Sciatic nerve (tissue), 2 donors: ENCODE data around the gene CACNA1C. TPM values are rescaled to one million over a fixed set of nuclear protein-coding genes. Genes with fewer than 3 reads are reported as not detected.

Source experiments
- ATAC-seq: fragments of 200-7000 bp; cut with Tn5 transposase; one replicate; pipeline ENCODE4 v1.9.1; 2020; ENCODE audit warnings: mild to moderate bottlenecking, moderate library complexity
- DNase-seq: peaks from one replicate; pipeline ENCODE4 v3.0.0-alpha.2; 2020; ENCODE audit warnings: low spot score
- intact Hi-C: fragments of 100-400 bp; cut with DNase I; formaldehyde crosslinking; loops from one replicate; pipeline ENCODE4 v1.14.2; 2022
- total RNA-seq: library from RNA; stranded (reverse); fragmentation: NEBNext Ultra II Directional; extraction: Animal tissue kit (Norgen Biotek cat#: 25700); gene quantifications from one replicate; pipeline ENCODE4 v1.2.1, GENCODE V29; 2021
- donor health status: DM: no; HTN: no; CAD: no.
- donor health status: DM: no; HTN: no; CAD: no.

CACNA1C gene
- total RNA-seq, 1 donor from 2014 or later: 9.0 TPM

DNA sequence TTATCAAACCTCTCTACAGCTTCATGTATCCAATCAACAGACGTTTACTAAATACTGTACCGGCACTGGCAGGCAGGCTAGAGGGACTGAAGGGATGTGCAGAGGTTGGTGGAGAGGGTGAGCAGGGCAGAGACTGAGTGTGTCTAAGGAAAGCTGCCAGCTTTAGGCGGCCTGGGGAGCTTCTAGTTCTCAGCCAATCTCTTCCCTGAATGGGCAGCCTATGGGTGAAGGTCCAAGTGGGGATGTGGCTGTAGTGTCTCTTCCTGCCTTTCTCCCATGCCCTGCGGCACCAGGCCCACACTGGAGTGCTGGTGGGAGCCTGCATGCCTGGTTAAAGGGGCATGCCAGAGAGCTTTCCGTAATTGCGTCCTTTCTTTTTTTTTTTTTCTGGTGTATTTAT lies 239.8 kb downstream of the CACNA1C start:
- intact Hi-C loops: no loop called here
- DNase-seq: no peak
- ATAC-seq: no peak

DNA sequence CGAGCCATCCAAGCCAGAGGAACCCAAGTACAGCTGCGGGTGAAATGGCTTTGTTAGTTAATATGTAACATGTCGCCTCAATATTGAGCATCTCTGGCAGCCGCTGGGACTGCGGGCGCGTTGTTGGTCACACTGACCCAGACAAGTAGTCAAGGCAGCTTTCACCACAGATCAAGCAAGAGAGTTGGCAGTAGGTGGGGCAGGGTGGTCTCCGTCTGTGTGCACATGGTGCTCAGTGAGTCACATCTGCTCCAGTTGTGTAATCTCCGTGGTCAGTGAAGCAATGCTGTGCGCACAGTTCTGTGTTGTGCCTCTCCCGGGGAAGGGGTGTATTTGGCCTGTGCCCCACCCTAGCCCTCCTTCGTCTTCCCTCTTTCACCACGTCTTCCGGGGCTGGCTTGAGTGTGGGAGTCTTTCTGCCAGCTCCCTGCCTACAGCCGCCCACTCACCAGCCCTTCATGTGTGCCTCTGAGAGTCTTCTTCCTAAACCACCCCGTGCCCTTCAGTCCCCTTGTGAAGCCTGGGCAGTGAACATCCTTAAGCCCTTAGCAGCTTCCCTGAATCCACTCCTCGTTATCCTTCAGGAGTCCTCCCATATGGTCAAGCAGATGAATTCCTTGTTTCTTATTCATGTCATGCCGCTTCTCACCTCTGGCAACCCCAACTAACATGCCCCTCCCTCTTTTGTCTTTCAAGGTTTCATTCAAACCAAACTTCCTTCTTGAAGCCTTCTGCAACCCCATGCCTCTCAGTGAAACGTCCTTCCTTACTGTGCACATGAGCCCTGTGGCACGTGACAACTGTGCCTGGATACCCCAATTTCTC lies 242.1 kb downstream of the CACNA1C start:
- intact Hi-C loops: no loop called here
- DNase-seq: peak; percentile 59
- peak; percentile 53 for ATAC-seq

DNA sequence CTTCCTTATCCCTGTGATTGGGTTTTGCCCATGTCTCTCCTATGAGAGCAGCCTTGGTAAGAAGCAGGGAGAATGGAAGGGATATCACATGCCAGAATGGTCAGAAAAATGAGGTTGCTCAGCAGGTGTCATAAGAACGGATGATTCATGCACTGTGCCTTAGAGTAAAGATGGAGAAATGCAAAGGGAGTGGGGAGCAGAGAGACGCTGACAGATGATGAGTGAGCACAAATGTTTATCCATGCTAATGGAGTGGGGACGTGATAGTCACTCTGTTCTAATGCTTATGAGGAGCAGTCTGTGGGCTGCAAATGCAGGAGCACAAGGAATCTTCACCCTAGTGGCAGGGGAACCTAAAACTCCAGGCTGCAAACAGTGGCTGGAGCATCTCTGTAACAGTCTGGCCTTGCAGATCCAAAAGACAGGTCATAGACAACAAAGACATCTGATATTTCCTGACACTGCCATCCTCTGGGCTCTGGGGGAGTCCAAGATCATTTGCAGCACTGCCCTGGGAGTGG lies 243.2 kb downstream of the CACNA1C start:
- ATAC-seq (no peak), DNase-seq (peak; percentile 10)

DNA sequence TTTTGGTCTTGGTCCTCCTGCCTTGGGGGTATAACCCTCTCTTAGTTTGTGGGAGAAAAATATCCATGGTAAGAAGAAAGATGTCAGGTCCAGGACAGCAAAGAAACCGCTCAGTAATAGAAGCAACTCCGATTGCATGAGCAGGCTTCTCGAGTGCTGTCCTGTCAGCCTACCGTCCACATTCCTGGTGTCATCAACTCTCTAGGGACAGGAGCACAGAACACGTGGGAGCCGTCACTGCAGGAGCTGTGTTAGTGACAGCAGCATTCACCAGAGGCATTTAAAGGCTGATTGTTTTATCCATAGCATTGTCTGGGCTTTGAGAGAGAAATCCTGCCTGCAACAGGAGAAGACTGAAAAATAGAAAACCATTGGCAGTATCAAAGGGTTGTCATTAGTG lies 244.2 kb downstream of the CACNA1C start:
- intact Hi-C loops: no loop called here
- ATAC-seq: no peak
- DNase-seq: no peak

More for the DNA sequence above, 243.2 kb downstream of the CACNA1C start:
- intact Hi-C loops: no loop called here

DNA sequence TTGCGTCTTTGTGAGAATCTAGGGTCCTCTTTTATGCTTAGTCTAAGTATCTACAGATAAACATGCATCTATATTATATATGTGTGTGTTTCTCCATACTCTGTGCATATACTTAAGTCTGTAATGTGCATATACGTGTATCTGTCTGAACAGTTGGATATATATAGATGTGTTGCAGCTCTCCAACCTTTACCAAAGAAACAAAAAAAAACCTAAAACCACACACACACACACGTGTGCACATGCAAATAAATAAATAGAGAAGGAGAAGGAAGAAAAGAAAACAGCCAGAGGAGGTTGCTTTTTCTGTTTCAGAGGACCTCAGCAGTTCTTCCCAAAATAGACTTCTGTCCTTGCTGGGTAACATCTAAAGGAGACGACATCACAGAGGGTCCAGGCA lies 244.9 kb downstream of the CACNA1C start:
- ATAC-seq (no peak), DNase-seq (no peak)
- intact Hi-C loops: no loop called here

DNA sequence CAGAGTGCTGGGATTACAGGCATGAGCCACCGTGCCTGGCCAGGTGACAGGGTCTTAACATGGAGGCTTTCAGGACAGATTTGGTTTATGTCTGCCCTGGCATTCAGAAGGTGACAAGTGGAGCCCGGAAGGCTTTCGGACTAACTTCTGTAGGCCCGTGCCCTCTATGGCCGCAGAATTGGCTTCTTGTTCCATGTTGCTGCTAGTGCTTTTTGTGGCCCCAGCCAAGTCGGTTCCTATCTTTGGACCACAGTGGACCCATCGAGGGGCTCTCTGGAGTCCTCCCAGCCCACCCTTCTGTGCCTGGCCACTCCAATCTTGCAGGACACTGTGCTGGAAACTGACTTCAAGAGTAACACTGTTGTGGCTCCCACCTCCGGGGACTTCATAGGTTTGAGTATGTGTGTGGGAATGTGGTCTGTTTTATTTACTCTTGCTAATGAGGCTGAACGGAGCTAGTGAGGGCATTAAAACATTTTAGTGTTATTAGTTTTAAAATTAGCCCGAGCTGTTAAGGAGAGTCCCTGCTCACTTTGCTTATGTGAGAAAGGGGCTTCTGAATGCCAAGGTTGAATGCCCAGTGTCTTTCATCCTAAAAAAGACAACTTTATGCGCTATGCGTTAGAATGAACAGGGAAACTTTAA lies 245.9 kb downstream of the CACNA1C start:
- DNase-seq (no peak), ATAC-seq (no peak)
- intact Hi-C loops: no loop called here

DNA sequence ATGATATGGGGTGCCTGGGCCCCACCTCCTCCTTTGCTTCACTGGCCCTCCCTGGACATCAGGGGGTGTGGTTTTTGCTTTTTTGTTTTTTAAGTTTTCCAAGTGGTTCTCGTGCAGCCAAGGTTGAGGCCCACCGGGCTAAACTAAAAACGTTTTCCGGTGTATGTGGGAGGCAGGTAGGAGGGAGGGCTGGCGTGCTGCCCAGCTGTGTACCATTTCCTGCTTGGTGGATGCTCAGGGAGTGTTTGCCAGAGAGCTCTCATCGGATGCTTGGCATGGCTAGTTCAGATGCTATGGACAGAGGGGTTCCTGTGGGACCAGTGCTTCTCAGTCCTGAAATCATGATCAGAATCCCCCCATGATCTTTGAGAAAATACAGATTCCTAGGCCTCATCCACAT lies 246.4 kb downstream of the CACNA1C start:
- ATAC-seq: no peak
- intact Hi-C loops: no loop called here
- no peak for DNase-seq

DNA sequence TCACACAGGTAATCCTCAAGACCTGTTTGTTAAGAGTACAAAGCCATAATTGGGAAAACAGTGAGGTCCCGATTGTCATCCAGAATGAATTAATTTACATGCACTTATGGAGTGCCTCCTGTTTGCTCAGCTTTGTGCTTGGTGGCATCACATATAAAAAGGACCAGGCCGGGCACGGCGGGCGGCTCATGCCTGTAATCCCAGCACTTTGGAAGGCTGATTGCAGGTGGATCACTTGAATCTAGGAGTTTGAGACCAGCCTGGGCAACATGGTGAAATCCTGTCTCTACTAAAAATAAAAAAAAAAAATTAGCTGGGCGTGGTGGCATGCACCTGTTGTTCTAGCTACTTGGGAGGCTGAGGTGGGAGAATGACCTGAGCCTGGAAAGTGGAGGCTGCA lies 247.4 kb downstream of the CACNA1C start:
- intact Hi-C loops: no loop called here
- ATAC-seq: no peak
- no peak for DNase-seq

DNA sequence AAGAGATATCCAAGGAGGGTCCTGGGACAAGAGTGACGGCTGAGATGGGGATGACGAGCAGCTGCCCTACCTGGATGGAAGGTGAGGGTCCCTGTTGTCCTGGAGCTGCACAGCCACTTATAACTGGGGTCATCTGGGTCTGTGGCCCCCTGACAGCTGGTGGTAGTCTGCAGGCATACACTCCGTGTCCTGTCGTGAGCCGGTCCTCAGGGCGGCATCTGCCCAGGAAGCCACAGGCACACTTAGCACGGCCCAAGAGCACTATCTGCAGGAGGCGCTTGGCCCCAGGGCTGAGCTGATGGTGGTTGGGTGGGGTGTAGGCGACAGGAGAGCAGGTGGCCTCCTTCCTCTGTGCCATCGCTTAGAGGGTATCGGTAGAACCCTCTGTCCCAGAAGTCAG lies 248.1 kb downstream of the CACNA1C start:
- DNase-seq: no peak
- intact Hi-C loops: no loop called here

DNA sequence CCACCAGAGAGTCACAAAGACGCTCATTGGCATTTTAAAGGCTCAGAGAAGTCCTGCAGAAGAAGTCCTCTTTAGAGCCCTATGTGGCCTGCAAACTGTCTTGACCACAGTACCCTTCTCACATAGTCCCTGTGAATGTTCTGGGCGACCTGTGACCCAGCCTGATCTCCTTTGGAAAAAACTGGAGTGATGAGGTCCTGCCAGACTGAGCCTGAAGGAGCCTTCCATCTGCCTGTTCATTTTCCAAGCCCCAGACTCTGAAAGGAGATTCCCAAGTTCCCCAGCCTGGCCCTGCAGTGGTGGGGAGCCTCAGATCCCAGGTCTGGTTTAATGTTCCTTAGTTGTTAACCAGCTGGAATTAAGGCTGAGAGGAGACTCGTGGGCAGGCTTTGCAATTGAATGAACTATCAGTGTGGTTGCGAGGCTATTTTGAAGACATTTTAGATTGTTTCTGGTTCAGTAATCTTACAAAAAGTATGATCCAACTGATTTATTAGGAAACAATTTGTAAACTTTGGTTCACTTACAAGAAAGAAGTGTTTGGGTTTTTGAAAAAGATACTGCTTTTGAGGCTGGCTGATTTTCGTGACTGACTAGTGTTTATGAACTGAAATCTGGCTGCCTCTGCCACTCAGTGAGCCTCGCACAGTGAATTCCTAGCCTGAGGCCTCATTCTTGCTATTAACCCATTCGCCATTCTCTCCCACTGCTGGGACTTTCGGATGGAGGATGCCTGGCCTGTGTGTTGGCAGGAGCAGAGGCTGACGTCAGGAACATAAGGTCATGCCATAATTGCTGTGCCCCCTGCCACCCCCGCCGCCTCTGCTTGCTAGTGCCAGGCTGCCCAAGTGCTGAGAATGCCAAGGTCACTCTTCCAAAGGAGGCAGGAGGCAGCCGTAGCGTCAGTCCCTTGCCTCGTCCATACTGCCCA lies 249.0 kb downstream of the CACNA1C start:
- no peak for DNase-seq
- intact Hi-C loops: no loop called here

More for the DNA sequence above, 248.1 kb downstream of the CACNA1C start:
- ATAC-seq: no peak

DNA sequence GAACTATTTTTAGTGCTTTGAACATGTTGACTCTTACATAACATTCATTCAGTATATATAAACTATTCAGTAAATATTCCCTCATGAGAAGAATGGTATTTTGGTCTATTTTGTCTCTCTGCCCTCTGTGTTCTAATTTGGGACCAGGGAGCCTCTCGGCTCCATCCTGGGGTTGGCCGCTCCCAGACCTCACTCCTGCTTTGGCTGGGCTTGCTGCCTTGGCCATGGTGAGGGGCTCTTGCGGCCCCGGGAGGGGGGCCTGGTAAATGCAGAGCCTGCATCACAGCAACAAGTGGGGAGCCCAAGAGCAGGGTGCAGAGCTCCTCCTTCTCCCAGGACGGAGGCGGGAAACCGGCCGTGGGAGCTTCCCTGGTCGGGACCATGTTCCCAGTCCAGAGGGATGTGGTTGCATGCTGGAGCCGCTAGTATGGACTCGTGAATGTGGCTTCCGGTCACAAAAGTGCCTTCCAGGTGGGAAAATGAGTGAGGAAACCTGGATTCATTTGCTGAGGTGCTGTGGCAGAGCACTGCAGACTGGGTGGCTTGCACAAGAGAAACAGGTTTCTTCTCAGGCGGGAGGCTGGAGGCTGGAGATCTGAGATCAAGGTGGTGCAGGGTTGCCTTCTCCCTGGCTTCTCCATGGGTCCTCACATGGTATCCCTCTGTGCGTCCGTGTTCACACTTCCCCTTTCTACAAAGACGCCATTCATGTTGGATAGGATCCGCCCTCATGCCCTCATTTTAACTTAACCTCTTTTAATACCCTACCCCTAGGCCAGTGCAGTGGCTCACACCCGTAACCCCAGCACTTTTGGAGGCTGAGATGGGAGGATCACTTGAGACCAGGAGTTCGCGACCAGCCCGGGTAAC lies 250.2 kb downstream of the CACNA1C start:
- DNase-seq: no peak
- intact Hi-C loops: no loop called here
- no peak for ATAC-seq

More for the DNA sequence above, 249.0 kb downstream of the CACNA1C start:
- peak; percentile 66 for ATAC-seq

DNA sequence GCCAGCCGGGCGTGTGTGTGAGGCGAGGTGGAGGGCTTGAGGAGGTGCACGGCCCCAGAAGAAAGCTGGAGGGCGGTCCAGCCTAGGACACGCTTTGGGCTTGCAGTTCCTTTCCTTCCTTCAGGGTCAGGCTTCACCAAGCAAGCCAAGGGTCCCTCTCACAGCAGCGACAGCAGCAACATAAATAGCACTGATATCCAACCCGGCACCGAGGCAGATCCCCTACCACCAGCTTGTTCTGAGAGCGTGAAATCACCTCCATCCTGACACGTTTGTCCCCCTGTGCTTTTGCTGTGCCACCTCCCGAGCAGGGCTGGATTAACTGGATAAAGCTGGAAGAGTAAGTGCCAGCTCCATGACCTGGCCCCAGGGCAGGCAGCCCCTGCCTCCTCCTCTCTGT lies 251.4 kb downstream of the CACNA1C start:
- DNase-seq (no peak), ATAC-seq (no peak)
- intact Hi-C loops: no loop called here

DNA sequence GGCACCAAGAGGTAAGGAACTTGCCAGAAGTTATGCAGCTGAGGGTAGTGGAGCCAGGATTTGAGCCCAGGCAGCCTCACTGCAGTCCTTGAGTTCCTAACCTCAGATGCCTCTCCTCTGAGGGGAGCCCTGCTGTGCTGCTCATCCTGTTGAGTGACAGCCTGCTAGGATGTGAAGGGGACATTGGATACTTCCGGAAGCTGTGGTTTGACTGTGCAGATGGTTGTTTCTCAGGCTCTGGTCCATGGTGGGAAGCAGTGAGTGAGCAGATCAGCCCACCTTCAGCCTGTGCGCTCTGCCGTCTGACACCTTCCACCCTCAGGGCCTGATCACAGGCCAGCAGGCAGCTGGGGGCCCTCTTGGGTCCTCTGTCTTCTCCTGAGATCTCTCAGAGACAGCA lies 253.2 kb downstream of the CACNA1C start:
- no peak for DNase-seq
- intact Hi-C loops: no loop called here
- no peak for ATAC-seq

DNA sequence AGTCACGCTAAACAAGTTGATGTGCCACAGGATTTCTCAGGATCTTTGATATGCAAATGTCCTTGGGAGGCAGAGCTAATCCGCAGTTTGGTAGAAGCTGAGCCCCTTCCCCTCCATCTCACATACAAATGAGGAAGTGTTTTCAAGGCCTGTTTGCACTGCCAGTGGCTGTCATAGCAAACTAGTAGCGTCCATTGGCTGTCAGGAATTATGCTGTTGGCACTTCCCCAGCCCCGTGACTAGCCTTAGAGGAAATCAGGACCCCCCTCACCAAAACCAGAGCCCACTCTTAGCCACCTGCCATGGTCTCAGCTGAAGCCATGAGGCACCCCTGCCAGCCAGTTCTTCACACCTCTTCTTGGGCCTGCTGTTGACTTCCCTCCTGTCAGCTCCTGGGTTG lies 253.9 kb downstream of the CACNA1C start:
- intact Hi-C loops: no loop called here
- DNase-seq: no peak
- ATAC-seq: no peak

DNA sequence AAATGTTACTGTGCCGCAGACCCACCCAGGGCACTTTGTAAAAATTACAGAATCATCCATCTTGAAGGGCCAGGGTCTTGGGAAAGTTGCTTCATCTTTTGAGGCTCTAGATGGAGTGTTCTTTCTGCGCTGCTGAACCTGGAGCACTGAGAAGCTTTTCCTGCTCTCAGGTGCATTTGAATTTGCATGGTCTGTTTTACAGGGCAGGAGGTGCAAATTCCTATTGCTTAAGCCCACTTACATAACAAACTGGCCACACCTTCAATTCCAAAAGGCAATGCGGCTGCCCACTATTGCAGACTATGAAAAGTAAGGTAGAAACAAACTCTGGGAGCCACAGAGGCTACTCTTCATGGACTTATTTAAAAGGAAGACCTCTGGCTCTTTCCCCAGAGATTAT lies 254.8 kb downstream of the CACNA1C start:
- ATAC-seq: no peak
- DNase-seq: no peak
- intact Hi-C loops: no loop called here

DNA sequence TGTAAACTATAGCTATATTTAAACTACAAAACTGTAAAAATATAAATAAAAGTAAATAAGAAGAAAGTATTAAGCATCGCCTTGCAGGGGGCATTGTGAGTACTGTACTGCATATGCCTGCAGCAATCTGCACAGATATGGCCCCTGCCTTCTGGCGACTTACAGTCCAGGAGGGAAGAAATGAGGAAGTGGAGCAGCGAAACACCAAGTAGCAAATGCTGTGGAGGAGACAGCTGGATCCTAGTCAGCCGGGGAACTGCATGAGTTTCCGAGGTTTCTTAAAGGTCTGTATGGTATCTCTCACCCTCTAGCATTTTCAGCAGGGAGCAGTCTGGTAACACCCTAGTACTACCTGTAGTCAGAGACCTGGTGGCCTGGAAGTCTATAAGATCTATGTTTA lies 256.9 kb downstream of the CACNA1C start:
- intact Hi-C loops: no loop called here
- ATAC-seq (no peak), DNase-seq (no peak)

DNA sequence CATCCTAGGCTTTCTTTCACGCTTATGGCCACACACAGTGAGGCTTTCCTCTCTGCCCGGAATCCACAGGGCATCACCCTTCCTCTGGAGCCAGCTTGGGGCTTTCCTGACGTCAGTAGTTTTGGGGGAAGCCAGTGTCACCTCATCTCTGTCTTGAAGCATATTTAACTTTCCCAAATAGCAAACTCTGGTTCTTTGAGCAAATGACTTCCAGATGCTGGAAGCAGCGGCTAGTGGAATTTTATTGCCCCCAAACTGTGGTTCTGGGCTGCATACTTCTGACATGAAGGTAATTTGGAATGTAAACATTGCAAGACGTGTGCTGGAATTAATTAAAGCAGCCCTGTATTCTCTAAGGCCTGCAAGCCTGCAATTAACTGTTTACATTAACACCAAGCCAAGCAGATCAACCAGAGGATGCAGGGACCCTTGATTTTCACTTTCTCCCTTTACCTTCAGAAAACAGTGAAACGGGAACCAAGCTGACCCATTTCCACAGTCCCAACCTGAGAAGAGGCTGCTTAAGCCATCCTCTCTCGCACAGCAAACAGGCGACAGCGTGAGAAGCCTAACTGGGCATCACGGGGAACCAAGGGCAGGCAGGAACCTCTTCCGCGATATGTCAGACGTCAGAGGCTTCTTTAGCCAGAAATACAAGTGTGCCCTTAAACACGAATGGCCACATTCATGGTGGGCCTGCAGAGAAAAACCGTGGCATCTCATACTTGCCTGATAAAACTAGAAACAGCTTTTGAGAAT lies 258.4 kb downstream of the CACNA1C start:
- intact Hi-C loops: no loop called here
- ATAC-seq: peak; percentile 50
- no peak for DNase-seq

DNA sequence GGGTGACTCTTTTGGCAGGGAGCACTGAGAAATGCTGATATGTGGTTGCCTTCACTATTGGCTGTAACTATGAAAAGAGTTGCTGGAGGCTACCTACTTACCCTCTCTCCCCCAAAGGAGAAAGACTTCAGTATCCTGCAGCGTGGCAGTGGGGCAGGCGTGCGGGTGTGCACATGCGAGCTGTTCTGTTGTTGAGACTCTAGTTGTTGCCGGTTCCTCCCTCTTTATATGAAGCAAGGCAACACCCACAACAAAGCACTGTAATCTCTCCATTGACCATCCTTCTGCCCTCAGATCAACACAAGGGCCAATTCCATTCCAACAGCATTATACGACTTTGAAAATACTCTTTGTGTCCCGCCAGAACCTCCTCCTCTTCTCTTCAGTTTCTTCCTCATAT lies 259.4 kb downstream of the CACNA1C start:
- DNase-seq: no peak
- ATAC-seq: no peak
- intact Hi-C loops: no loop called here
